HG03457 (cell line): ENCODE measurements around the gene ABHD17A.

ENCODE experiments used
- ATAC-seq: cut with Tn5 transposase; IDR thresholded peaks from one replicate; pipeline ENCODE4 v1.9.1; 2021; ENCODE audit warnings: moderate number of reproducible peaks; ENCODE audit not compliant: unreplicated experiment

The ABHD17A gene

DNA sequence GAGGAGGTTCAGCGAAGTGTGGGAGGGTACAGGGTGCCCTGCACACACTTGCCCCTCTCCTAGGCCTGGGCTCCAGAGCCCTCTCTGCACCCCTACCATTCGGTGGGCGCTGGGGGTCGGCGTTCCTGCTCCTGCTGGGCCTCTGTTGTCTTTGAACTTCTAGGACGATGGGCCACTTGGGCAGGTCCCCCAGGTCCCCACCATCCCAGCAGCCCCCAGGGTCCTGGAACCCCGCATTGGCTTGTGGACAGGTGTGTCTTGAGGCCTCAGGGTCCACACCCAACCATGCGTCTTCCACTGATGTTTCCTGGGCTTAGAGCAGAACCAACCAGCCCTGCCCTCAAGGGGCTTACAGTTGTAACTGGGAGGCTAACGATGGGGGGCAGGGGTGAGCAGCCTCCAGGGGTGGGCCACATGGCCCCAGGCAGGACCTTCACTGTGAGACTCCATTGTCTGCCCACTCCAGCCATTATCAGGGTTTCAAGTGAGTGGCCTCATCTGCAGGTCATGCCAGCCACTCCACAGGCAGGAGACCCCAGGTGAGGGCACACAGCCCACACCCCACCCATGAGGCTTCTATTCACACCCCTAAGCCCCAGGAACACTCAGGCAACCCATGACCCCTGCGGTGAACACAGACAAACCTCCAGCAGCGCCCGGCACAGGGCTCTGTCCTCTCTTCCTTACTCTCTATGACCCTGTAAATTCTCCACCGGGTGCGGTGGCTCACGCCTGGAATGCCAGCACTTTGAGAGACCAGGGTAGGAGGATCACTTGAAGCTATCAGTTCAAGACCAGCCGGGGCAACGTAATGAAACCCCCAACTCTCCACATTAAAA is 19.9 kb downstream of the ABHD17A start:
- no peak for ATAC-seq

DNA sequence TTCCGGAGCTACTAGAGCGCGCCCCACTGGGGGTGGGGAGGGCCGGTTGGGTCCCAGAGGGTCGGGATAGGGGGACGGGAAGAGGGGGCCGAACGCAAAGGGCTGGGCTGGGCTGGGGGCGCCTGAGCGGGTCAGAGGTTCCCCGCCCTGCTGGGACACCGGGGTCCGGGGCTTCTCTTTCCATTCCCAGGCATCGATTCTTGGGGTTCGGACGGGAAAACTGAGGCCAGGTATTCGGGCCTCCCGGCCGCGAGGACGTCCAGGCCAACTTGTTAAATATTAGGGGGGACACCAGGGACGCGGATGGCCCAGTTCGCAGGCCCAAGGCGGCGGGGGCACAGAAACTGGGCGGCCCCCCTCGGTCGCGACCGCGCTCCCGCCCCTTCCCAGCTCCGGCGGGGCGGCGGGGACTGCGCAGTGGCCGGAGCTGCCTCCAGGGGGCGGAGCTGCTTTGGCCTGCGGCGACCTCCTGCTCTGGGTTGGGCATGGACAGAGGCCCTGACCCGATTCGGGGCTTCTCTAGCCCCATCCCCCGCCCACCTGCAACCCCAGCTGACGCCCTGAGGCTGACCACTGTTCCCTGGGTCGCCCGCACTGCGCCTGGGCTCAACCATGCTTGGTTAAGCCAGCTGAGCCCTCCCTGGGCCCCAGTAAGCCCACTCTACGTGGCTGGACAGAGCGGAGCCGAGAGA is 20.7 kb downstream of the ABHD17A start:
- peak; percentile 27 for ATAC-seq

DNA sequence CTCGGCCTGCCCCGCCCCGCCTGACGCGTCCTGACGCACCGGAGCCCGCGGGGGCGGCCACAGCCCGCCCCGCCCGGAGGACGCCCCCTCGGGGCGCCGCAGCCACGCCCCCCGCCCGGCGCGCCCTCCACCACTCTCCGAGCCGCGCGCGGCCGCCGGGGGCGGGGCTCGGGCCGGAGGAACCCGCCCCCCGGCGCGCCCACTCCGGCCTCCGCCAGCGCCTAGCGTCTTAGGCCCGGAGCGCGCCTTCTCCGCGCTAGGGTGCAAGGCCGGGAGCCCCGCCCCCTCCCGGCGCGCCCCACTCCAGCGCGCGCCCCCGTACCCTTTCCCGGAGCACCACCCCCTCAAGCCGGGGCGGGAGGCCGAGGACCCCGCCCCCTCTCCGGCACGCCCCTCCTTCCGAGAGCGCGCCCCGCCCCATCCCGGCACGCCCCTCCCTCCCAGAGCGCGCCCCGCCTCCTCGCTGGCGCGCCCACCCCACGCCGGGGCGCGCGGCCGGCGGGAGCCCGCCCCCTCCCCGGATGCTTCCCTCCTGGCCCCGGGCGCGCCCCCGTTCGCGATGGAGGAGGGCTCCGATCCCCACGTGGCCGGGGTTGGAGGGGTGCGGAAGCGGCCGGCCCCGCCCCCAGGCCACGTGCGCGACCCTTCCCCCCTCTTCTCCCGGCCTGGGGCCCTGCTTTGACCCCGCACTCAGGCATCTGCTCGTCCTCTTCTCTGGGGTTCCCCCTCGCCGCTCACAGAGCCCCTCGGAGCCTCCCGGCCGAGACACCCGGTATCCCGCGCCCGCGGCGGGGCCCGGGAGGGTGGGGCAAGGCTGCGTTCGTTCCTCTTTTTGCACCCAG is 21.4 kb downstream of the ABHD17A start:
- ATAC-seq: peak; percentile 42

DNA sequence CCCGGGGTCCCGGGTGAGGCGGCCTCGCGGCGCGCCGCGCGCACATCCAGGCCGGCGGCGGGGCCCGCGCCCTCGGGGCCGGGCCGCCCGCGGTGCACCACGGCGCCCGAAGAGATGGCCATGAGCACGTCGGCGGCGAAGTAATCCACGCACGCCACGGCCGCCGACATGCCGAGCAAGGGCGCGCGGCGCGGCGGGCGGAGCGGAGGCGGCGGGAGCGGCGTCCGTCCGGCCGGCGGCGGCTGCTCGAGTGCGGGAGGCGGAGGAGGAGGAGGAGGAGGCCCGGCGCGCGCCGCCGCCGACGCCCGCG is 22.0 kb downstream of the ABHD17A start, which contains the start of gene KLF16:
Gene KLF16, minus strand, starts transcription at position 252 of the 310 bp plus-strand sequence. Its CDS starts 82 bp downstream, at position 170.
- no peak for ATAC-seq

DNA sequence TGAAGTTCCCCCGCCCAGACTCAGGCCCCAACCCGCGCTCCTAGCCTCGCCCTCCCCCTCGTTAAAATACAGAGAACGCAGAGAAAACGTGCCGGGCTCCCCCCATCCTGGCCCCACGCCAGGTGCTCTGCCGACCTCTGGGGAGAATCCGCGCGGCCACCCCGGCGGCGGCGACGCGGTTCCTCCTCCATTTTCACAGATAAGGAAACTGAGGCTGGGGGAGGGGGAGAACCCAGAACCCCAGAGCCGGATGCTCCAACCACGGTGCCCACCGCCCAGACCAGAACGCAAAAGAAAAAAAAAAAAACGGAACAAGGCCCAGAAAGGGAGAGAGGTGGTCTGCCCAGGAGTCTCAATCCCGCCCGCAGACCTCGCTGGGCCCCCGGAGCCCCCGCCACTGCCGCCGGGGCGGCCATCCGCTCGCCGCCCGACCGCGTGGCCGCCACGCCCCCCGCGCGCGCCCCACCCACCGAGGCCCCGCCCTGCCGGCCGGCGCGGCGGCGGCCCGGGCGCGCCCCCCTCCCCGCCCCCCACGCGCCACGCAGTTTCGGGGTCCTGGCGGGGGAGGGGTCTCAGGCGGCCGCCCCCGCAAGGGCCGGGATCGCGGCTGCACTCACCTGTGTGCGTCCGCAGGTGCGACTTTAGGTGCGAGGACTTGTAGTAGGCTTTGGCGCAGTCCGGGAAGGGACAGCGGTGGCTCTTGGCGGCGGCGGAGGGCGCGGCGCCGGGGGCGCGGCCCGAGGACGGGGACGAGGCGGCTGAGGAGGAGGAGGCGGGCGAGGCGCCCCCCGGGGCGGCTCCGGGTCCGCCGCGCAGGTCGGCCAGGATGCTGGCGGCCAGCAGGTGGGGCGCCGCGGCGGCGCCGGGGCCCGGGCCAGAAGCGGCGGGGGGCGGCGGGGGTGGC is 22.6 kb downstream of the ABHD17A start:
- ATAC-seq: no peak

DNA sequence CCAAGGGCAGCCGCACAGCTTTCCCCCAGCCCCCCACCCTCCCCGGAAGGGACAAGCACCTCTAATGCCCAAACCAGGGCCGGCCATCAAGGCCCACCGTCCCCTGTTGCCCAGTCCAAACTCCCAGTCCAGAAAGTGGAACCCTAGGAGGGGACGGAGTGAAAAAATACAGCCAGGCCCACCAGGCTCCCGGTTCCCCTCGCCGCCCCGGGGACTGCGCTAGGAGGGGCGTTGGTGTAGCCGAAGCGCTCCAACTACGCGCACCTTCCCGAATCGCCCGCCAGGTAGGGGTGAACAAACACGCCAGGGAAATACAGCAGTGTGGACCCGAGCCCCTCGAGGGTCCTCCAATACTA is 23.2 kb downstream of the ABHD17A start:
- no peak for ATAC-seq

DNA sequence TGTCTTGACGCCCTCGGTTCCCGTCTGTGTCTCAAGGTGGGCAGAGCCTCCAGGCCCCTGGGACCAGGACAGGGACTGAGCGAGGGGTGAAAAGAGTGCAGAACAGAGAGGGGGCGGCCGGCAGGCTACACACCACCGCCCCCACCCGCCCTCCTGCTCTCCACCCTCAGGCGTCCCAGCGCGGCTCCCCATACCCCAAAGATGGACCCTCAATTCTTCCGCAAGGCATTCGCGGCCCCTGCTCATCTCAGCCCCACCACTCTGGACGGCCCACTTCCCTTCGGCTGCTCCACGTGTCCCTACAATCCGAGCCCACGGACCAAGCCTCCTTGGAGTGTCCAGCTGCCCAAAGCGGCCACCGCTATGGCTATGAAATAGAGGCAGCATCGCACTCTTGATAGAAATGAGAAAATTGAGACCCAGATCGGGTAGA is 23.7 kb downstream of the ABHD17A start:
- ATAC-seq: no peak

DNA sequence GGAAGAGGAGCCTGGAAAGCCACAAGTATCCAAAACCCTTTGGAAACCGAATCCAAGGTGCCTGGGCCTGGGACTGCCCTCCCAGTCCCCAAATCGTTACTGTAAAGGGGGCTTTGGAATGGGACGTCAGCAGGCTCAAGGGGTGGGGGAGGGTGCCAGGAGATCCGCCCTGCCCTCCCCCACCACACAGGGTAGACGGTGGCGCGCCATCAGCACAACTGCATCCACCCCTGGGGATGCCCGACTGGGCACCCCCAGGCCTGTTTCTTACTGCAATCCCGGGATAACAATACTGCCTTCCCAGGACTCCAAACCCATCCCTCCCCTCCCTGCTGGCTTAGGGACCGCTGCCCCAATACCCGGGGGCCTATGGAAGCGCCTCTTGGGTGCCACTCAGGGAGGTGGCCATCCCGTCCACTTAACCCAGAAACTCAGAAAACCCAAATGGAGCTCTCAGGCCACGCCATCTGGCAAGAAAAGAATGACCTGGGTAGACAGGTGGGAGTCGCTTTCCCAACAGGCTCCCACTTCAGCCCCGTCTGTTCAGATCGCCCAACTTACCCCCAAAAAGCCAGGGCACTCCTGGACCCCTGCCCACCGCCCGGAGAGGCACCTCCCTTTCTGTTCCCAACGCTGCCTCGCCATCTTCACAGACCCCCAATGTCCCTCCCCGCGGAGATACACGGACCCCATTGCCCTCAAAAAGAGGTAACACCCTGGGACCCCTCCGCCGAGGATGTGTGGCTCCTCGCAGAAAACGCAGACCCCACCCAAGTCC is 24.3 kb downstream of the ABHD17A start:
- no peak for ATAC-seq

DNA sequence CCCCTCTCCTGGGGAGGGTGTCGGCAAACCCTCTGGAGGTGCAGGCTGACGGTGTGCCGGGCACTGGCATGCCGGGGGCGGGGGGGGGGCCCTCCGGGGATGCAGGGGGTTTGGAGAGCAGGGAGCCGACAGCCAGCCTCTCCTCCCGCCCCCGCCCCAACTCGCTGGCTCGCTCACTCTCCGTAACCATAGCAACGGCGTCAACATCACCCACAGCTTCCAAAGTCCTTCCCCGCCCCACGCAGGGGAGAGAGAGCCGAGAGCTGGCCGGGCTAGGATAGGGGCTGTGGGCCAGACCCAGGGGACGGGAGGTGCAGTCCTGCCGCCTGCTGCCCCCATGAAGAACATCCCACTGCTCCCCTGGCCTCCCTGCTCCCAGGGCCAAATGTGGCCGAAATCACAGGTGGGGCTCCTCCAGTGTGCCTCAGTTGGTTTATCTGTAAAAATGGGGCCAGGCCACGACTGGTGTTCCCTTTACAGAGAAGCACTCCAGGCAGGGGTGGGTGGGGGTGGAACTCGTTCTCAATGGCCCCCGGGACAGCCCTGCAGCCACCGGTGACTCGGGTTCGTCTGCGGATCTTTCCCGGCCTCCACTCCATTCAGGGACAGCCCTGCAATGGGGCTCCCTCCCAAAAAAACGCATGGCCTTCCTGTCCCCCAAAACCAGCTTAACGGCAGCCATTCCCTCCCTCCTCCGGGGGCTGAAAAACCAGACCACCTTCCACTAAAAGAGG is 25.1 kb downstream of the ABHD17A start:
- ATAC-seq: no peak

DNA sequence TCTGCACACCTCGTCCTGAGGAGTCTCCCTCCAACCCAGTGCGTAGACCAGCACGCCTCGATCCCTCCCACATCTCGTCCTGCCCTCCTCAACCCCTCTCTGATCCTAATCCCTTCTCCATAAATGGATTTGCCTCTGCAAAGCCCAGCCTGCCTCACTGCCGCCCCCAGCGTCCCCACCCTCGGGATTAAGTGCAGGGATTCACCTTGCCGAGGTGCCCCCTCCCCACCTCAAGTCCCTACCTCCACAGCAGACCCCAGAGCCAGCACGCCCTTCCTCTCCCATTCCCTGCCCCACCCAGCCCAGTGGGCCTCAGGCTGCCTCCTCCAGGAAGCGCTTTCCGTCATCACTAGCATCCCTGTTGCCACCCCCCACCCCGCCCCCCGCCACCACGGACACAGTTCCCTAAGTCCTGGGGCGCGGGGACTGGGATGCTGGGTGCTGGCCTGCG is 25.9 kb downstream of the ABHD17A start:
- ATAC-seq: no peak

DNA sequence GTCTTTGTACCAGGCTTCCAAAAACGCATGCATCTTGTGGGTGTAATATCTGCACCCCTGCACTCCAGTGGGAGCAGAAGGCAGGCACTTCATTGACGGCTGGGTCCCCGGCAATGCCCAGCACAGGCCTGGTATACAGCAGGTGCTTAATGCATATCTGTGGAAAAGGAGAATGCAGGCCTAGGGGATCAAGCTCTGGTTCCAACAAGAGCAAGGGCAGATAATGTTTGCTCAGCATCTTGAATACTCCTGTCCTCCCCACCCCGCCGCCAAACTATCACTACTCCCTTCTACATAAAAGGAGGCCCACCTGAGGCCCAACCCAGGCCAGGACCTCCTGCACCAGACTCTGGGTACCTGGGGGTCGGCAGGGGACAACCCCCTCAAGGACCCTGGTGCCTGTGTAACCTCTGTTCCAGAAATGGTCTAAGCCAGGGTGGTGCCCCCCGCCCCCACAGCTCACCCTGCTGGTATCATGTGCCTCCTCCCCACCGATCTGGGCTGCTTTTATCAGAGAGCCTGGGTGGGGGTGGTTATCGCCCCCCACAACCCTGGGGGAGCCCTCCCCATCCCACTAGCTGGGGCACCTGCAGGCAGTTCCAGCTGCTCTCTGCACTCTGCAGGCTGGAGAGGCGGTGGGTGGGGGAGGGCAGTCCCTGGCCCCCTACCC is 26.7 kb downstream of the ABHD17A start:
- ATAC-seq: no peak

DNA sequence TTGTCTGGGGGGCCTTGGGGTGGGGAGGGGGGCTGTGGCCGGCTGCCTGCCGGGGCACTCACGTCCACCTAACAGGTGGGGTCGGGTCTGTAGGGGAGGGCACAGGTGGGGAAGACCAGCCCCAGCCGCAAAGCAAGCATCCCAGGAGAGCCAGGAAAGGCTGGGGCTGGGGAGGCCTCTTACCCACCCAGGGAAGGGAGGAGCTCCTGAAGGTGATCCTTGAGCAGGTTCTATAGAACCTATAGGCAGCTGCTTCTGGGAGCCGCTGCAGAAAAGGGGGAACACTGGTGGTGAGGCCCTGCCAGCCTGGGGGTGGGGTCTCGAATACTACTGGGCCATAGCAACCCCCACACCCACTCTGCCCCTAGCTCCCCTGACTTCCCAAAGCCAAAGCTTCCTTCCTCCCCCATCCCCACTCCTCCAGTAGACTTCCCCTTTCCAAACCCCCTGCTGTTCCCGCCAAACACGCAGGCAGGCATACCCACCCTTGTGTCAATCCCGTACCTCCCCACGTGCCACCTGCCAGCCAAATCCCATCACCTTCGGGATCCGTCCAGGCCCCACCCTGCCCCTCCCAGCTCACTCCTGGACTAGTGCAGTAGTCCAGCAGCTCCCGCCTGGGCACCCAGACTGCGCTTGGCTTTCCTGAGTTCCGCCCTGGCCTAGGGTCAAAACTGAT is 27.5 kb downstream of the ABHD17A start:
- ATAC-seq: no peak

DNA sequence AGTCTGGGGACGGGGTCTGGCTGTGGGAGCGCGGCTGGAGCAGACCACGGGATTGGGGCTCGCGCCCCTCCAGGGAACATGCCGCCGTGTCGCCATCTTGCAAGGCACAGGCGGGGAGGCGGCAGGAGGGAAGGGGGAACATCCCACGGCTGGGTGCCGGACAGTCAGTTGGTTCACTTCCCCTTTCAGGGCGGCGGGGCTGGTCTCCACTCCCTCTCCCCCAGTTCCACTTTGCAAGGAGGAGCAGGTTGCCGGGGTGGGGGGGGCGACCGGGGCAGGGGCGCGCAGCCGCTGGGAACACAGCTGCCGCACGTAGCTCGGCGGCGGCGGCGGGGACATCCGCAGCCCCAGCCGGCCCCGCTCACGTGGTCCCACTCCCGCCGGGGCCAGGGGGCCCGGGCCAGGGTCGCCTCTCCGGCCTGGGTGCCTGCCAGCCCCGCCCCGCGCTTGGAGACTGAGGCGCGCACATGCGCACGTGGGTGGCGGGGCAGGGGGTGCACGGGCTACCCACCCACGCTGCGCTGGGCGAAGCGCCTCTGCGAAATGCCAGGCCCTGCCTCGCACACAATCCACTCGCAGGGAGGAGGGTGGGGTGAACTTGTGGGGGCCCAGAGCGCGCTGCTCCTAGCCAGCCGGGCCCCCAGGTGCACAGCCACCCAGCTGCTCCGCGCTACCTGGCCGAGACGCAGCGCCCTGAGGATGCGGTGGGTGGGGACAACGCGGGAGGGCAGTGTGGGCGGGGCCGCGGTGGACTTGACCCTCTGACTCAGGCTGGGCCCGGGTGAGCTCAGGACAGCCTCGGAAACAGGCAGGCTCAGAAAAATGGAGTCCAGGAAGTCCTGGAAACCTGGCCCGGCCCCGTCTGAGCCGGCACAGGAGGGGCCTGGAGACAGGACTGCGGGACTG is 28.3 kb downstream of the ABHD17A start:
- no peak for ATAC-seq

DNA sequence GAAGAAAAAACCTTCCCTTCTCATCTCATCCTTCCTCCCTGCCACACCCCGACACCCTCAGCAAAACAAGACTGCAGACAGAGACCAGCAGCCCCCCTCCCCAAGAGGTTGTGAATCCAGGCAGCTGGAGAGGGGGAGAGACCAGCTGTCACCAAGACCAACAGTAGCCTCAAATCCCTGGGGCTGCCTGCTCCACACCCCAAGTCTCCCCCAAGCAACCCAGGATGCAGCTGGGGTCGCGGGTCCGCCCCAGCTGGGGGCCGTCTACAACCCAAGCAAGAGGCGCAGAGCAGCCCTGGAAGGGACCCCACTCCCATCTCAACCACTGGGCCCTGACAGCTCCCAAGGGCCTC is 29.0 kb downstream of the ABHD17A start:
- ATAC-seq: no peak

DNA sequence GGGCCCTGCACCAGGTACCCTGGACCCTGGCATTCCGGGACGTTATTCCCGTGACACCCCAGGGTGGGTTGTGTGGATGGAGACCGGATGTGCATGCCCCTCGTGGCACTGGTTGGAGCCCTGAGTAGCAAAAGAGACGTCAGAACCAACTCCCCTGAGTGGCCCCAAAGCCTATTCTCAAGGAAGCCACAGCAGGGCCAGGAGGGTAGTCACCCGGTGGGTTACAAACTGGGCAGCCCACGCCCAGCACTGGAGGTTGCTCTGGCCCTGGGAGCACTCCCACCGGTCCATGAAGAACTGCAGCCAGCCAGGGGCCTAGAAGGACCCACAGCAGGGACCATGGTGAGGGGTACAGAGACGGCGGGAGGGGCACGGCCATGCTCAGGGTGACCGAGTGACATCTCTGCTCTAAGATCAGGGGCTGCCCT is 29.5 kb downstream of the ABHD17A start:
- ATAC-seq: no peak

DNA sequence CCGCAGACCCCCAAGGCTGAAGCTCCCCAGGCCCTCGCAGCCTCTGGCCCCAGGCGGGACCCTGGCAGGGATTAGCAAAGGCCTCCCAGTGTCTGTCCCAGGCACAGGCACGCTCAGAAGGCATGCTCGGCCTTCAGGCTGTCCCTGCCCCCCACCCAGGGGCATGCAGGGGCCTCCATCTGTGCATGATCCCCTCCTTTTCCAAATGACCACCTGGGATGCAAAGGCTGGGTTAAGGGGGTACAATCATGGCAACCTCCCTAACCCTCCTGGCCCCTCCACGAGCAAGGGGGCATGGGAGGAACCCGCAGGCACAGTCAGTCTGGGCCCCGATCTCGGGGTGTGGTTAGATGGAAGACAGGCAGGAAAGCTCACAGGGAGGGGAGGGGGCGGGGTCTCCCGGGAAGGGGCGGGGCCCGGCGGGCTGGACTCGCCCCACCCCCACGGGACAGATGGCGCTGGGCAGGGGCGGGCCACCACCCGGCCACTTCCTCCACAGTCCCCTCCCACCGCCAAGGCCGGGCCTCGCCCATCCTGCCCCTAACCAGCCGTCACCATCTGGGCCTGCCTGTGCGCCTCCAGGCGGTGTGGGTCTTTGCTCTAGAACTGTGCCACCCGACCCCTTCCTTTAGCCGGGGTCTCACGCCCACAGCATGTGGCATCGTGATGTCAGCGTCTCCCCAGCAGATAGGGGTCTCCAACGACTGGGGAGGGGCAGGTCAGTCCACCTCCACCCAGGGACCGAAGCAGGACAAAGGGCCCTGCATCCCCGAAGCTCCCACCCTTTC is 30.1 kb downstream of the ABHD17A start:
- peak; percentile 46 for ATAC-seq
